CD4-positive, alpha-beta T cell treated with Interleukin-17A for 4 hours (primary cell): ENCODE data around the gene CRY2.
"Not testable (repeated sequence)": the region's sequence is repeated elsewhere in the genome, so short reads cannot be mapped to it uniquely, and the experiment has no call there.

Experiments used
- DNase-seq: peaks from one replicate; pipeline ENCODE4 v3.0.0-alpha.2; 2020; ENCODE audit warnings: mixed read lengths

CRY2 gene

GRCh38 chr11:45811571-45812290, 35.5 kb upstream of the CRY2 start:
- DNase-seq = no peak

GRCh38 chr11:45812581-45813548, 34.4 kb upstream of the CRY2 start:
- DNase-seq = no peak

GRCh38 chr11:45815747-45816146, 31.5 kb upstream of the CRY2 start:
- DNase-seq = no peak

- DNase-seq = no peak
Measured at GRCh38 chr11:45816614-45817013, 30.7 kb upstream of the CRY2 start.

GRCh38 chr11:45817191-45817590, 30.1 kb upstream of the CRY2 start:
- DNase-seq = no peak

- DNase-seq = no peak
Measured at GRCh38 chr11:45818961-45819605, 28.2 kb upstream of the CRY2 start.

GRCh38 chr11:45820211-45820857, 26.9 kb upstream of the CRY2 start:
- no peak for DNase-seq

- DNase-seq = not testable (repeated sequence)
Measured at GRCh38 chr11:45826492-45826891, 20.8 kb upstream of the CRY2 start.

GRCh38 chr11:45827123-45827522, 20.2 kb upstream of the CRY2 start:
- DNase-seq = no peak

GRCh38 chr11:45828996-45829395, 18.3 kb upstream of the CRY2 start:
- DNase-seq = no peak

GRCh38 chr11:45830596-45830995, 16.7 kb upstream of the CRY2 start:
- no peak for DNase-seq

- DNase-seq = no peak
Measured at GRCh38 chr11:45832811-45833441, 14.3 kb upstream of the CRY2 start.

- no peak for DNase-seq
Measured at GRCh38 chr11:45833761-45834160, 13.5 kb upstream of the CRY2 start.

GRCh38 chr11:45834298-45834756, 12.9 kb upstream of the CRY2 start:
- no peak for DNase-seq

GRCh38 chr11:45839204-45839603, 8.1 kb upstream of the CRY2 start:
- no peak for DNase-seq

GRCh38 chr11:45840251-45840650, 7.0 kb upstream of the CRY2 start:
- DNase-seq = not testable (repeated sequence)

GRCh38 chr11:45843158-45843924, 3.9 kb upstream of the CRY2 start:
- DNase-seq = peak; percentile 89

- DNase-seq = no peak
Measured at GRCh38 chr11:45844822-45845578, 2.3 kb upstream of the CRY2 start.

GRCh38 chr11:45846174-45846675, 1.1 kb upstream of the CRY2 start:
- no peak for DNase-seq

GRCh38 chr11:45847911-45848316, 639 bp downstream of the CRY2 start:
- peak; percentile 41 for DNase-seq
